AML-193 (cell line): ENCODE measurements around the gene IKZF2.
"Not testable (repeated sequence)": the region's sequence is repeated elsewhere in the genome, so short reads cannot be mapped to it uniquely, and the experiment has no call there.

ENCODE experiments used
- DNase-seq, 2 experiments: peaks; one replicate each; lab custom pipeline; 2025; lab: John Stamatoyannopoulos, UW

IKZF2 gene

GRCh38 chr2:213043566-213043965, 107.8 kb downstream of the IKZF2 start:
- DNase-seq = no peak

GRCh38 chr2:213042262-213042661, 109.2 kb downstream of the IKZF2 start:
- DNase-seq = no peak

DNA sequence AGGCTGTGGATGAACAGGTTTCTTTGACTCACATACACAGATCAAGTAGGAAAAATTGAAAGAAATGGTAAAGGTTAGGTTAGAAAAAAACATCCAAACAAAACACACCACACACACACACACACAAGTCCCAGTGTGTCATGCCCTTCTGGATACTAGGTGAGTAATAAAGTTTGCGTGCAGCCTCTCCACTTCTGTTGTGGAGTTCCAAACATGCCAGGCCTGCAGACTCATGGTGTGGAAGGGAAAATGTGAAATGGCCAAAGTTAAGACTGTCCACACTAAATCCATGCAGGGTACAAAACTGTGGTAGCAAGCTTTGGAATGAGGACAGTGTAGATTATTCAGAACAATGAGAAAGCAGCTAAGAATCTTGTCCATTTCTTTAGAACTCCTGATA, 114.6 kb downstream of the IKZF2 start:
- DNase-seq = no peak

DNA sequence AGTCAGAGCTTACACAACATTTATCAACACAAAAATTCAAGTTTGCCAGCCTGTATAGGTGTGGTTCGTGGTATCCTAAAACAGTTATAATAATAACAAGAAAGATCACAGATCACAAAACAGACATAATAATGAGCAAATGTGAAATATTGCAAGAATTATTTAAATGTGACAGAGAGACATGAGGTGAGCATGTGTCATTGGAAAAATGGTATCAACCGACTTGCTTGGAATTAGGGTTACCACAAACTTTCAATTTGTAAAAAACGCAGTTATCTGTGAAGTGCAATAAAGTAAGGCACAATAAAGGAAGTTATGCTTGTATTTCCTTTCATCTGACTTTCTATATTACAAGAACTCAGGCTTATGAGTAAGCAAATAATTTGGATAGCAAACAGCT, 116.8 kb downstream of the IKZF2 start:
- no peak for DNase-seq

DNA sequence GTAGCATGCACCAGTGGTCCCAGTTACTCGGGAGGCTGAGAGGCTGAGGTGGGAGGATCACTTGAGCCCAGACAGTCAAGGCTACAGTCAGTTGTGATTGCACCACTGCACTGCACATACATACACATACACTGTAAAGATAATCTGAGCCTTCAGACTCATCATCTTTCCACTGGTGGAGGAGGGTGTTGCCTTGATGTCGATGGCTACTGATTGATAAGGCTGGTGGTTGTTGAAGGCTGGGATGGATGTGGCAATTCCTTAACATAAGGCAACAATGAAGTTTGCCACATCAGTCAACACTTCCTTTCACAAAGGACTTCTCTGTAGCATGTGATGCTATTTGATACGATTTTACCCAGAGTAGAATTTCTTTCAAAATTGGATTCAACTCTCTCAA, 118.8 kb downstream of the IKZF2 start:
- DNase-seq = no peak

- no peak for DNase-seq
These were observed 128.4 kb downstream of the IKZF2 start for GRCh38 chr2:213022987-213023386.

- no peak for DNase-seq
These were observed 129.2 kb downstream of the IKZF2 start for GRCh38 chr2:213021971-213022899.

DNA sequence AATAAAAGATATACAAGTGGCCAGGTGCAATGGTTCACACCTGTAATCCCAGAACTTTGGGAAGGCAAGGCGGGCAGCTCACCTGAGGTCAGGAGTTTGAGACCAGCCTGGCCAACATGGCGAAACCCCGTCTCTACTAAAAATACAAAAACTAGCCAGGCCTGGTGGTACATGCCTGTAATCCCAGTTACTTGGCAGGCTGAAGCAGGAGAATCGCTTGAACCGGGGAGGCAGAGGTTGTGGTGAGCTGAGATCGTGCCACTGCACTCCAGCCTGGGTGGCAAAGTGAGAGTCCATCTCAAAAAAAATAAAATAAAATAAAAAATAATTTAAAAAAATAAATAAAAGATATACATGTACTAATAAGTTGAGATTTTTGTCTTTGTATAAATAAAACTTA, 130.5 kb downstream of the IKZF2 start:
- DNase-seq = not testable (repeated sequence)

GRCh38 chr2:213020268-213020667, 131.1 kb downstream of the IKZF2 start:
- no peak for DNase-seq

DNA sequence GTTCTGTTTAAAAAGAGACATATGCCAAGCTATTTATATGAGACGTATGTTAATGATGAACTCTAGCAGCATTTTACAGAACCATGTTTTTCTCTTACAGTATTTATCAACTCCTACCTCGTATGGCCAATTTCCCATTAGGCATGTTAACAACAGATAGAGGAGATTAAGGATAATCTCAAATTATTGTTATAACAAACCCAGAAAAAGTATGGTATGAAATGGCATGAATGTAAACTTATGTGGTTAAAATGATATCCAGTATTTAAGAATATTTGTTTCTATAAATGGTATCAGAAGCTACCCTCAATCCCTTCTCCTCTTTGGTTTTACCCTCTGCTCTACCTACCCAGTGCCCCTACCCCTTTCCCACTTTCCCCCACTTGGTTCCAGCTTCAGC, 132.0 kb downstream of the IKZF2 start:
- no peak for DNase-seq

GRCh38 chr2:213018340-213018901, 133.0 kb downstream of the IKZF2 start:
- no peak for DNase-seq

DNA sequence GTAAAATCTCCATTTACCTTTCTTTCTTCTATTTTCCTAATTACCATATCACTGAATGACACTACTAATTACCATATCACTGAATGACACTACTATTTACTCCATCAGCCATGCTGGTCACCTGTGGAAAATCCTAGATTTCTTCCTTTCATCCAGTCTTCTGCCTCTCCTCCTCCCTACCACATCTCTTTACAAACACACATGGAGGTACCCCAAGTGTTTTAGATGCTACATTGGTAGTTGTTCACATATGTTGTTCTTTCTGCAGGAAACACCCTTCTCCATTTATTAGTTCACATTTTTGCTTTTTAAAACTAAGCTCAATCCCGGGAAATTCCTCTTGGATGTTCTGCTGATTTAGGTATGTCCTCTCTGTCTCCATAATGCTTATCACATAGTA, 134.0 kb downstream of the IKZF2 start:
- DNase-seq = no peak

DNA sequence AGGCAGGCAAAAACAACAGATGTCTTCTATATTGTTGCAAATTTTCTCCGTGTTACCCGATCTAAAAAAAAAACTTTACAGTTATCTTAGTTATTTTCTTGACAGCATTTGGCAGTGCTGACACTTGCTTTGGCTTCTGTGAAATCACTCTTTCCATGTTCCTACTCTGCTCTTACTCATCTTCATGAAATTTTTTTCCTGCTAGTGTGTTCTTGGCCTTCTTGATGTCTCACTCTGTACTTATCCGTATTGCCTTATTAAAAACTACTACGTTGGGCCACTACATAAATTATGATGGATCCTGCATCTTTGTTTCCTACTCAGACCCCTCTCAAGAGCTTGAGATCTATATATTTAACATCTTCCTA, 134.4 kb downstream of the IKZF2 start:
- no peak for DNase-seq

- no peak for DNase-seq
These were observed 135.0 kb downstream of the IKZF2 start for GRCh38 chr2:213016166-213016983.

- DNase-seq = no peak
These were observed 135.8 kb downstream of the IKZF2 start for GRCh38 chr2:213015387-213016165.

DNA sequence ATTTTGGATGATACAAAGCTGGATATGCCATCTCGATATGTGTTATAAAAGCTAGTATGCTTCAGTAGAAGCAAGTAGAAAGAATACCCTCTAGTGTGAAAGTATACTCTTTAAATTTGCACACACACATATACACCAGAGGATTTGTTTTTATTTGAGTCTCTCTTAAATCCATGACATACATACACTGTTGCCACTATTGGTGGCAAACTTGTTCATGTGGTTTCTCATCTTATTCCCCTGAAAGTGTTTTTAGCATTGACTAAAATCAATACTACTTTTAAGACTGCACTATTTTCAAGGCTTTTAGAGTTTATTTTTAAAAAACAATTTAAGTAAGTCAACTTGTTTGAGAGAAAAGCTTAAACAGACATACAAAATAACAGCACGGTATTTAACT, 137.4 kb downstream of the IKZF2 start:
- DNase-seq = no peak

DNA sequence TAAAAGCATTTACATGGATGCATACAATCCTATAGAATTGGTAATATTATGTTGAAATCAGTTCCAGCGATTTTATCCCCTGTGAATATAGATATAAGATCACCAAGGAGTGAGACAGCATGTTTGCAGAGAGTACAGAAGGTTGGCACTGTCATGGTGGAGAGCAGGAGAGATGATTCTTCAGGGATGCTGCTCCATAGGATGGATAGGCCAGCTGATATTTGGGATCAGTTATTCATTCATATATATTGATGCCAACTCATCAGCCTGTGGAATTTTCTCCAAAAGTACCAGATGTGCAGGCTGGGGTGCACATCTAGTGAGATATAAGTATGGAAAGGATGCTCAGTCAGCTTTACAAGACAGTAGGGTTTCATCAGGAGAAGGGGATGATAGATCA, 139.9 kb downstream of the IKZF2 start:
- no peak for DNase-seq

DNA sequence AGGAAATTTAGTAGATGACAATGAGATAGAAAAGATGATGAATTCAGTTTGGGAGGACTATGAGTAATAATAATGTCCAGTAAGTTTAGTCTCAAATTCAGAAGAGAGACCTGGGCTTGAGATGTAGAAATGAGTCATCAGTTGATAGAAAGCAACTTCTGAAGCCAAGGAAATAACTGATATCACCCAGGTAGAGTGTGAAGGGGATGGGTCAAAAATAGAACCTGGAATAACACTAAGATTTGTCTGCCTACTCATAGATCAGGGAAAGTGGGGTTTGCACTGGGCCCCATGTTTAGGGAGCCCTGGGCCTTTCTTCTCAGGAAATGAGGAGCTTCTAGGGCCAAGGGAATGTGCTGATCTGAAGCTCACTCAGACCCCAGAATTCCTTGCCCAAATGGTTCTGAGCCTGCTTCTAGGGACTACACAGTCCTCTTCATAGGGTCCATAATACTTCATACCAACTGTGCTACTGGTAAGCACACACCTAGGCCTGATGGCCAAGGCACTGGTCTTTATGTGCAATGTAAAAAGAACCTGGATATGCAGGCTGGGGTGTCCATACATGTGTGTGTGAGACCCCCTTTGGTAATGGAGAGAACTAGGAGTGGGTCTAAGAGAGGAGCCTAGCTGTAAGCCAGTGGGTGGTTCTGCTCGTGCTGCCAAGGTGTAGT, 141.2 kb downstream of the IKZF2 start:
- DNase-seq = no peak

GRCh38 chr2:213007290-213007838, 144.0 kb downstream of the IKZF2 start:
- no peak for DNase-seq

GRCh38 chr2:213004197-213004821, 147.1 kb downstream of the IKZF2 start:
- DNase-seq = no peak

DNA sequence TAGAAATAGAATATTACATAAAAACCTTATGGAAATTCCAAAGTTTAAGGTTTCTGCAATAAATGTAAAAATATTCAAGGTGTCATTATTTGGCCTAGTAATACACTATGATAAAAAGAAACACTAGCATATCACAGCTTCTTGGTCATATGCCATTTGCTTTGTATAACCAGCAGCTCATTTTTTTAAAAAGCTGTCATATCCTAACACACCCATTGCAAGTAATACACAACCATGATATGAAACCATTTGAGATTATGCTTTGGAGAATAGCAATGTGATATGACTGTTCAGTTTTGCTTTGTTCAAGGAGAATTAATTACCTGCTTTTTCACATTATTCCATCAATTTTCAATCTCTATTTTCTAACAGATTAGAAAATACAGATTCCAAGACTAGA, 149.0 kb downstream of the IKZF2 start:
- no peak for DNase-seq
